NCI-H446 (cell line): ENCODE data around the gene THBS2.

Experiments
- DNase-seq, 2 experiments: peaks; one replicate each; lab custom pipeline; 2025; lab: John Stamatoyannopoulos, UW

THBS2 gene

DNA sequence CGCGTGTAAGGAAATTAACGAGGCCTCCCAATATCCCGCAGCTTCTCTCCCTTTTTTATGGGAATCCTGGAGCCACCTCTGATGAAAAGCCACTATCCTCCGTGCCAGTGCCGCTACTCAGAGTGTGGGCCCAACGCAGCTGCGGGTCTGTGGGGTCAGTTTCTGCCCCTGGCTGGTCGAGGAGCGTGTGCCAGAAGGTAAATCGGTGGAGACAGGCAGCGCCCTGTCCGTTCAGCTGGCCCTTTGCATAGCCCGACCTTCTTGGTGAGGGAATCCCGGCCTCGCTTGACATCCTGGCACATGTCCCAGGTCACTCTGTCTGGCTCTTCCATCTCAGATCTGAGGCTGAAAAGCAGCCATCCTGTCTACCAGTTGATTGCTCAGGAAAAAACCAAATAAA lies 4.6 kb downstream of the THBS2 start:
- DNase-seq, result no peak

DNA sequence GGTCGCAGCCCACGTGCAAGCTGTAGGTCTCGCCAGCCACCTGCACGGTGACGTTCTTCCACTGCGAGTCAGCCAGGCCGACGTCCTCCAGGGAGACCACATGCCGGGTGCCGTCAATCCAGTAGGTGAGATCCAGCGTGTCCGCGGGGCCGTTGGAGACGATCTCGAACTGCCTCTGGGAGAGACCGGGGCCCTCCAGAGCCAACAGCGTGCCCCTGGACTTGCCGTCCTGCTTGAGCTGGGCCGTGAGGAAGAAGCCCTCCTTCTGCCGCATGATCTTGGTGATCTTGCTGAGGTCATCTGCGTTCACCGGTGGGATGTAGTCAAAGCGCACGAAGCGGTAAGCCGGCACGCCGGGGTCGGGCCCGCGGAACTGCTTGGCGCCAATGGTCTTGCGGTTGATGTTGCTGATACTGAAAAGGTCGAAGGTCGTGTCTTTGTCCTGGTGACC lies 5.1 kb downstream of the THBS2 start:
- no peak for DNase-seq

DNA sequence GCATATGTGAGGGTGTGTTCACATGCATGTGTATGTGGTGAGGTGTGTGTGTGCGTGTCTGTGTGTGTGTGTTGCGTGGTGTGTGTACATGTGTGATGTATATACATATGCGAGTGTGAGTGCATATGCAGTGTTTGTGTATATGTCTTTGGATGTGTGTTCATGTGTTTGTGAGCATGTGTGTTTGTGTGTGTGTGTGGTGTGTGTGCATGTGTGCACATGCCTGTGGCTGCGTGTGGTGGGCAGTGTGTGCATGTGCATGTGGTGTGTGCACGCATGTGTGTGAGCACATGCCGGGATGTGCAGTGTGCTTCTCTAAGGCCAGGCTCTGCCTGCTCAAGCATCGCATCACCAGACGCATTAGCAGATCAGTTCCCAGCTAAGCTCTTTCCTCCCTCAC lies 5.7 kb downstream of the THBS2 start:
- no peak for DNase-seq

DNA sequence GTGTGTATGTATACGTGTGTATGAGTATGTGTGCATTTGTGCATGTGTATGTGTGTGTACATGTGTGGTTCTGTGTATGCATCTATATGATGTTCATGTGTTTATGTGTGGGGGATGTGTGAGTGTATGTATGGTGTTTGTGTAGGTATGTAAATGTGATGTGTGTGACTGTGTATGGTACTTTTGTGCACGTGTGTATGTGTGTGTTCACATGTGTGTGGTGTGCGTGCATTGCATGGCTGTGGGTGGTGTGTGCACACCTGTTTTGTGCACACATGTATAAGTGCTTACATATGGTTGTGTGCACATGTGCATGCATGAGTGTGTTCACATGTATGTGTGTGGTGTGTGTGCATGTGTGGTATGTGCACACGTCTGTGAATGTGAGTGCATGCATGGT lies 6.2 kb downstream of the THBS2 start:
- DNase-seq, result no peak

DNA sequence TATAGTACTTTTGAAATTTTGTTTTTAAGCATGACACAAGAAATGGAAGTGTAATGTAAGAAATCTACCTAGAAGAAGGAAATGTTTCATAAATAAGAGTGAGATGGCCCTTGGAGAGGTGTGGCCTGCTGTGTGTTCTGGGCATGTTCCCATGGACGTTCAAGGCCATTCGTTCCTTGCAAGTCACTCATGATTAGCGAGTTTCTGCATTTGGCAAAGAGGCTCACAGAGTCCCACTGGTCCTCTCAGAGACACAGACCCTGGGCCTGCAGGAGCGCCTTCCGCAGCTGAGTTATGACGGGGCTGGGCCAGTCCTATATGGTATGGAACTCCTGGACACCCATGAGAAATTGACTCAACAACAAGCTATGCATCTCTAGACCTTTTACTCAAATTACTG lies 7.2 kb downstream of the THBS2 start:
- no peak for DNase-seq

DNA sequence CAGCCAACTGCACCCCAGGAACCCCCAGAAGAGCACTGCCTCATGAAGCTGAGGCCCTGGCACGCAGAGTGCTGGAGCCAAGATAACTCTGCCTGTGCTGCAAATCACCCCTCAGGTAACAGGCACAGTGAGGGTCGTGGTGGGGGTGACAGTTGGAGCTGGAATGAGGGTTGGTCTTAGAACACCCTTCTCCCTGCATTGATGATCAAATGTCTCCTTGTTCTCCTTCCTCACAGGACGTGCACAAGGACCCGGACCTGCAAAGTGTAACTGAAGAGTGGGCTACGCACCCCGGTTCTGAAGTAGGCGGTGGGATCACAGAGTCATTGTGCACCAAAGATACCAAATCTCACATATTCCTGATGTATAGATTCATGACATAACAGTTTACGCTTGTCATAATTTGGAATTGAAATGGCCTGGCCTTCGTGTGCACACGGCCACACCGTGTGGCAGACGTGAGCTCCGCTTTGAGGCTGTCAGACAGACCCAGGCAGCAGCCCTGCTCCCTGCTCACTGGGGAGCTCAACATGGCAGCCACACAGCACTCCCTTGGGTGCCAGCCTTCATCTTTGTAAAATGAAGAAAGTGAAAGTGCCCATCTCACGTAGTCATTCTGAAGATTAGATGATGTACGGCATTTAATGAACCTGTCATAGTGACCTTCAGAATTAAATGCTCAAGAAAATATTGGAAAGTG lies 8.8 kb downstream of the THBS2 start:
- DNase-seq, result no peak

DNA sequence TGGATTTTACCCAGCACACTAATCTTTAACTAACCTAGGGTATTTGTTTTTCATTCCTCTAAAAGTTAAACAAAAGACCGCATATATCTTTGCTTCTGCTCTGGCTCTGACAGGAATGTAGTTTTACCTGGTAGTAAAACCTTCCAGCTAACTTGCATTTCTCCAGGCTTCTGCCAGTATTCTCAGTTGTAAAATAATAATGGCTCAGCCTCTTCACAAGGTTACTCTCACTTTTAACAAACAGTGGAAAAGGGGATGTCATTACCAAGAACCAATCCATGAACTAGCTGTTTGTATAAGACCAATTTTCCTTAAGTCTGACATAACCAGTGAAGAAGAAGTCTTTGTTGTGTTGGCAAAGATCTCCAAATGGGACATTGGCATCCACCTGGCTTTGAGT lies 10.0 kb downstream of the THBS2 start:
- no peak for DNase-seq

DNA sequence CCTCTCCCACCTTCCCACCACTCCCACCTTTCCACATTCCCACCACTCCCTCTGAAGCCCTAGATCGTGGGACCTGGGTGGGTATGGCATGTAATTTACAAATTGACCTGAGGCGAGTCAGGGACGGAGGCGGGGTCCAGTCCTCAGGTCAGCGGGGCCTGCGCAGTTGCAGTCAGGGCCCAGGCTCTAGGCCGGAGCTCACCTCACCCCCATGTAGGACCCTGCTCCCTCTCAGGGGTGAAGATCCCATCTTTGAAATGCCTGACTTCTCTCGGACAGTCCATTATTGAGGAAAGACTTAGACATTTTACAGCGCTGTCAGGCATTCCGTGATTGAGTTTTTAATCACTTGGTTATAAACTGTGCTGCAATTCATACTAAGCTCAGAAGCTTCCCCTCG lies 10.5 kb downstream of the THBS2 start:
- no peak for DNase-seq

DNA sequence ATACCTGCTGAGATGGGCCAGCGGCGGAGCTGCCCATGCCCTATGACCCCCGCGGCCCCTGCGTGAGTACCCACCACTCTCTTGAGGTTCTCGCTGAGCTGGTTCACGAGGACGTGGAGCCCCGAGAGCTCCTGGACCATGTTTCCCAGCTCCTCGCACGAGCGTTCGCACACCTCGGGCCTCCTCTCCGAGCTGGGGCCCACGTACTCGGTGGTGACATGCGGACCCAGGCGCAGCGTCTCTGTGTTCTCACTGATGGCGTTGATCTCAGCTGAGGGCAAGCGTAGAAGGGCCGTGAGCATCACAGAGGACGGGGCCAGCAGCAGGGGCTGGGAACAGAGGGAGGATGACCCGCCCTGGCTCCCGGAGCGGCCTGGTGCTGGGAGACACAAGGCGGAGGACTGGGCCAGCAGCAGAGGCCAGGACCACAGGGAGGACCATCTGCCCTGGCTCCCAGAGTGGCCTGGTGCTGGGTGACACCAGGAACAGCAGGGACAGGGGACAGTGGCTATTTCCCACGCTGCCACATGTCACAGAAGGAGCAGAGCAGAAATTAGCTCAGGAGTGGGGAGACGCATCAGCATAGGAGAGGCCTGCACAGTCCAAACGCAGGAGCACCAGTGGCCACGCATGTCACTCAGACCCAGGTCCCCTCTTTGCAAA lies 11.8 kb downstream of the THBS2 start:
- DNase-seq, result no peak

DNA sequence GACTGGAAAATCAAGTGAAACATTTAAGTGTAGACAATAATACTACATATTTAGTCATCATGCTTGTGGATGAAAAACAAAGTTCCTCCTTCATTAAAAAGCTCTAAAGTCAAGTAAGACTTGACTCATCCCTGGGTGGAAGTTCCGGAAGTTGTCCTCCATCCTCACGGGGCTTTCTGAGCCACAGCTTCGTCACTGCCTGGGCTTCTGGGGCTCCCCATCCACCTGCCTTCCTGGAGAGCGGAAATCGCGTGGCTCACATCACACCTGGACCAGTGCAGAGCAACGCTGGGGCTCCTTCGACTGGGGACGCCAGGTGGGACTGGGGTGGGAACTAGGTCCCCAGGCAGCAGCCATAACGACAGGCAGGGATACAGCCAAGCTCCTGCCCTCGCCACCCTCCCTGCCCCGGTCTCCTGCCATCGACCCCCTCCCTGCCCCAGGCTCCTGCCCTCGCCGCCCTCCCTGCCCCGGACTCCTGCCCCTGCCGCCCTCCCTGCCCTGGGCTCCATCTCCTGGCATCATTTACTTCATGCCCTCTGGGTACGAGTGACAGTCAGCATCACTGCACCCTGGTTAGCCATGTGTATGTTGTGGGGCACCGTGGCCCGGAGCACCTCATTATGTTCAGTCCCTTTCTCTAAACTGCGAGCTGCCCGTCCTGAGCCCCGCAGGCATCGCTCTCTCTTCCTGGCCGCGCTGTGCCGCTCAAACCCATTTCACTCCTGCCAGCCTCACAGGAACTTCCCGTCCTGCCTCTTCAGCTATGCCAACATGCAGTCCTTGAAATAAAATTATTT lies 12.9 kb downstream of the THBS2 start:
- no peak for DNase-seq

DNA sequence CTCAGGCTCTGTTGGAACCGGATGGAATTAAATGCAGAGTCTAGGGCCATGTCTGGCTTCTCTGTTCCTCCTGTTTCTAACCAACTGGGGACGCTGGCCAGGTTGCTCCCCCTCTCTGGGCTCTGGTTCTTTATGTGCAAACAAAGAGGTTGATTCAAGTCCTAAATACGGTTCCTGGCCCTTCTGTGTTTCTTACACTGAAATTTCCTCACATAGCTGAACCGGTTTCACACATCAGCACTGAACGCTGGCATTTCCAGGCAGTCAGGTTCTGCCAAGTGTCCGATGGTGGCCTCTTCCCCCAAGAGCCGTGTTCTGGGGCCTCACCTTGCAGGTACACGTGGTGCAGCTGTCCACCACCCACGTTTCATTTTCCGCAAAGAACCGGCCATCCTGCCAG lies 13.5 kb downstream of the THBS2 start:
- DNase-seq, result no peak

DNA sequence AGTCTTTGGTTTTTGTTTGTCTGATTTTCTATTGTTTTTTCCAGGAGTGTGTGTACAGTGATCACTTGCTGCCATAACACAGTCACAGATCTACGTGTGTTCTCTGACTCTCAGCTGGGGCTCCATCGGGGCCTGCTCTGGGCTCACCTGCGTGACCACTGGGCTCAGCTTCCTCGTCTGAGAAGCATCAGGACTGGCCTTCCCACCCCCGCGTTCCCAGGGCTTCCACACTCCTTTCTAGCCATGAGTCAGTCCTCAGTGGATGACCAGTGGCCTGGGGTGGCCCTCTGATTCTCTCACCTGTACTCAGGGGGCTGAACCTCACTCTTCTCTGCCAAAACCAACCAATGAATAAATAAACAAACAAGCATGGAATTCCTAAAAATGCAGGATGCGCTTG lies 14.5 kb downstream of the THBS2 start:
- no peak for DNase-seq

DNA sequence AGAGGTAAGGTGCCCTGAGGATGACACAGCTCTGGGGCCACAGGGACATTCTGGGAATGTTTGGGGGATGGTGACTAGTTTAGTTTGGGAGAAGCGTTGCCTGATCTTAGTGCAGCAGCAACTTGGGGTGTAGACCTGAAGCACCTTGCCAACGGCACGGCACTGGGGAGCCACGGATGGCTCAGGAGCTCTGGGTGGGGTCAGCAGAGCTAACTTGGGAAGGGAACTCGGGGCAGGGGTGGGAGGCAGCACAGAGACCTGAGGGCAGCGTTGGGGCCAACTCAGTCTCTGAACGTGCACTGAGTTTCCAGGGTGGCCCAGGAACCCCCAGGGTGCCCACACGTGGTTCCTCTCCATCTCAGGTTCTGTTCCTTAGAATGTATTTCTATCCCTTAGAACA lies 14.9 kb downstream of the THBS2 start:
- DNase-seq, result no peak

DNA sequence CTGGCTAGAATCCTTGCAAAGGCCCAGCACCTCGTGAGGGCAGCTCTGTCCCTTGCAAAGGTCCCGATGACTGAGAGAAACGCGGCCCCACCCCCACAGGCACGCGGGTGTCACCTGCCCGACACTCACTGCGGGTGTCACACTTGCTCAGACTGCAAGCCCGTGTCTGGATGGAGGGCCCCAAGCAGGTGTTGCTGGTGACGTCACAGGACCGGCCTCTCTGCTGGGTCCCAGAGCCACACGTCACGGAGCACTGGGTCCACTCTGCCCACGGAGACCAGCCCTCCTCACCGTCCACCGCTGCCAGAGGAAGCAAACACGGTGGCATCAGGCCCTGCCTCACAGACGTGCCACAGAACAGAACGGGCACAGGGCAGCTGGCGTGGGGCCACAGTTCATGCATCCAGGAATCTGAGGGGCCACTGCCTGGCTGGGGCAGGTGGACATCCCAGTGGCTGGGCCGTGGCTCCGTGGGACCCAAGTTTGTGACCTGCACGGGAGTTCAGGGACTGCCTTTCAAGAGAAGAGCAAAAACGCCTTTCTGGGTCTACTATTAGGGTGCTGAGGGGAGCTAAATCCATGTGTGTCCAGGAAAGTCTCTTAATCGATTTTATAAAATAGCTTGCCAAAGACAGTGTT lies 16.0 kb downstream of the THBS2 start:
- DNase-seq, result no peak

DNA sequence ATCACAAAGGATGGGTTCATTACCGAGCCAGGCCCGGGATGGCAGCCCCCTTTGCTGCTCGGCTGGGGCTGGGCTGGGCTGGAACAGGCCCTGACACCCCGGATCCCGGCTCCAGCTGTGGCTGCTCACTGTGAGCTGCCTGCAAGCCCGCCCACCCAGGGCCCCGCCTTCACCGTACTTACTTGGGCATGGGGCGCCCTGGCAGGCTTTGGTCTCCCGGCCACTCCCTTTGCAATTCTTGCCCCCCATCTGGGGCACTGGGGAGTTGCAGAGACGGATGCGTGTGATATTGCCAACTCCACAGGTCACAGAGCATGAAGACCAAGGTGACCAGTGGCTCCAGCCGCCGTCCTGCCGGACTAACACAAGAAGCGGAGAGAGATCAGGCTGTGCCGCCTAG lies 16.7 kb downstream of the THBS2 start:
- DNase-seq, result no peak

DNA sequence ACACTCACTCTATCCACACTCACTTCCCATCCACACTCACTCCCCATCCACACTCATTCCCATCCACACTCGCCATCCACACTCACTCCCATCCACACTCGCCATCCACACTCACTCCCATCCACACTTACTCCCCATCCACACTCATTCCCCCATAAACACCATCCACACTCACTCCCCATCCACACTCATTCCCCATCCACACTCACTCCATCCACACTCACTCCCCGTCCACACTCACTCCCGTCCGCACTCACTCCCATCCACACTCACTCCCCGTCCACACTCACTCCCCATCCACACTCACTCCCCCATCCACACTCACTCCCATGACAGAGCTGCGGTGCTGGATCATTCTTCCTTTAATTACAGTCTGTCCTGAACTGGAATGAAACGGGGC lies 17.1 kb downstream of the THBS2 start:
- no peak for DNase-seq

DNA sequence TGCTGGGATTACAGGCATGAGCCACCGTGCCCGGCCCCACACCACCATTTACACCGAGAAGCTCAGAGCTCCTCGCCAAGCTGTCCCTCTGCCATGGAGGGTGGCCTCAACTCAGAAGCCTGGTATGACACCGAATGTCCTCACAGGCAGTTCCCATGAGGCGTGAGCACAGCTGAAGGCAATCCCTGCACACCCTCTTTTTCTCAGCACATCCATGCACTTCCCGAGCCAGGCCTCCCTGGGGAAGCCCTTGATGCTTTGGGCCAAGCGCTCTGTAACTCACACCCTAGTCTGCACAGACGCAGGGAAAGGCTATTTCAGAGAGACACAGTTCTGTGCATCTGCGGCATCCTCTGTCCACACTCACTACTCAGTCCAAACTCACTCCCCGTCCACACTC lies 18.4 kb downstream of the THBS2 start:
- no peak for DNase-seq

DNA sequence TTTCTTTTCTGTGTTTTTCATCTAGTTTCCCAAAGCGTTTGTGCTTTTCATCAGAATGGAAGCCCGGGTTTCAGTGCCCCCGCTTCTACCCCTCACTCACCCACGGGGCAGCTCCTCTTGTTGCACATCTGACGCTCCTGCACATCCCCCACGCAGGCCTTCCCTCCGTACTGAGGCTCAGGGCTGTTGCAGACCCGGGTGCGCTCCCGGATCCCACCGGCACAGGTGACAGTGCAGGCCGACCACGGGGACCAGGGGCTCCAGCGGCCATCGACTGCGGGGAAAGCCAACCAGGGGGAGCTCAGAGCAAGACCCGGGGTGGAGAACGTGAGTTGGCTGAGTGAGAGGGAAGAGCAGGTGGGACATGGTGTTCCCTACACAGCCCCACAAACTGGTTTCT lies 19.0 kb downstream of the THBS2 start:
- no peak for DNase-seq

DNA sequence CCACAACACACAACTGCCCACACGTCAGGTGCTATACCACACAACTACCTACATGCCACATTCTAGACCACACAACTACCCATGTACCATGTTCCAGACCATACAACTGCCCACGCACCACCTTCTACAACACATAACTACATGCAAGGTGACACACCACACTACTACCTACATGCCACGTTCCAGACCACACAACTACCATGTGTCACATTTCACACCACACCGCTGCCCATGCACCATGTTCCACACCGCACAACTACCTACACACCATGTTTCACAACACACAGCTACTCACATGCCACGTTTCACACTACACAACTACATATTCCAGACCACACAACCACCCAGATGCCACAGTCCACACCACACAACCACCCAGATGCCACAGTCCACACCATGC lies 19.8 kb downstream of the THBS2 start:
- no peak for DNase-seq

DNA sequence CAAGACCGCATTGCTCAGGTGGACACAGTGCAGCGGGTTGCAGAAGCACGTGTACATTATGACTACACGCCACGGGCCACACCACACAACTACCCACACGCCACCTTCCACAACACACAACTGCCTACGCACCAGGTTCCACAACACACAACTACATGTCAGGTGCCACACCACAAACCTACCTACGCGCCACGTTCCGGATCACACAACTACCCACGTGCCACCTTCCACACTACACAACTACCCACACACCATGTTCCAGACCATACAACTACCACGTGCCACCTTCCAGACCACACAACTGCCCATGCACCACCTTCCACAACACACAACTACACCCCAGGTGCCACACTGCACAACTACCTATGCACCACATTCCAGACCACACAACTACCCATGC lies 20.5 kb downstream of the THBS2 start:
- no peak for DNase-seq

DNA sequence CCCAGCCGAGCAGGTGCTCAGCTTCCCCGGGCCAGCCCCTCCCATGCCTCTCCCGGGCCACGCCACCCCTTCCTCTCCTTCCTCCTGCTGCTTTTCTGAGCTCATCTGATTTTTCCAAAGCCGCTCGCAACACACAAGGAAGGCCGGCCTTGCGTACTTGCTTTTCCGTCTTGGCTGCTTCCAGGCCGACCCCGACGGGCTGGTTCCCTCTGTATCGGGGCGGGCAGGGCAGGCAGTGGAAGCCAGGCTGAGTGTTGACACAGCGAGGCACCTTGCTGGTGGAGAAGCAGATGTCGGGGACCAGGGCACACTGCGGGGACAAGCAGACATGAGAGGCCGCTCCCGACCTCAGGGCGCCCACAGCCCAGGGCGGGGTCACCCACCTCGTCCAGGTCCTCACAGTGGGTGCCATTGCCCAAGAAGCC lies 21.1 kb downstream of the THBS2 start:
- no peak for DNase-seq

DNA sequence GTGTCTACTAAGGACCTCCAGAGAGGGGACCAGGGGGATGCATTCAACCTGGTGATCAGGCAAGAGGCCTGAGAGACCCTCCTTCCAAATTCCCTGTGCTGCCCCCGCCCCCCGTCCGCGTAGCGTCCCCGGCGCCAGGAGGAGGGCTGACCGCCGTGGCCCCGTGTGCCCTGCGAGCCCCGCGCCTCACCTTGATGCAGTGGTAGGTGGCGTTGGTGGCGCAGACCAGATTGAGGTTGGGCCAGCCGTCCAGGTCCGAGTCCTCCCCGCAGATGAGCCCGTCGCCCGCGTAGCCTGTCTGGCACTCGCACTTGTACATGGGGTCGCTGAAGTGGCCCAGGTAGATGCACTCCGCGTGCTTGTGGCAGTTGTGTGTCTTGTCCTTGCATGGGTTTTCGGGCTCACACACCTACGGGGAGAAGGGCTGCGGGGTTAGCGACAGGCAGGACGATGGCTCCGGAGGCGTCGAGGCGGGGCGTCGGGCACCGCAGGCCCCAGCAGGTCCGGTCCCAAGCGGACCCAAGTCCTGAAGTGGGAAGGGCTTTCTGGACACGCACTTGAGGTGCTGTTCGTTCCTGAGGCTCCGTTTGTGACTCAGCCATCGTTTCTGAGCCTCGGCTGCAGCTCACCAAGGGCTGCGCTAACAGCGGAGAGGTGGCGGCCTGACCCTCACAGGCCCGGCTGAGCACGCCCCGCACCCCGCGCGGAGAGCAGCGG lies 21.7 kb downstream of the THBS2 start:
- DNase-seq, result no peak
